HFF-Myc (cell line): ENCODE measurements around the gene TBC1D30.

Experiments
- DNase-seq: peaks from one replicate; pipeline ENCODE4 v3.0.0-alpha.2; 2011; ENCODE audit warnings: low read depth; ENCODE audit errors: extremely low read depth
- H3K4me3 ChIP-seq: replicated peaks from 2 replicates; pipeline ENCODE4 v1.5.1; 2011; ENCODE audit warnings: low read depth, mild to moderate bottlenecking, control low read depth, low read length
- CTCF ChIP-seq: IDR thresholded peaks from 2 replicates; pipeline ENCODE4 v1.5.1; 2012; ENCODE audit warnings: mild to moderate bottlenecking, low read depth, low read length, control low read depth; ENCODE audit errors: missing control alignments

Gene TBC1D30

GRCh38 chr12:64858882-64859605 is 34.6 kb downstream of the TBC1D30 start:
- no peak for DNase-seq
- TF ChIP-seq CTCF = no peak
- no peak overlapping the region for H3K4me3 ChIP-seq

- TF ChIP-seq CTCF = no peak
- H3K4me3 ChIP-seq = no peak overlapping the region
- no peak for DNase-seq
These were observed 36.1 kb downstream of the TBC1D30 start for GRCh38 chr12:64860446-64860998.

GRCh38 chr12:64864319-64864718 is 39.9 kb downstream of the TBC1D30 start:
- H3K4me3 ChIP-seq = no peak overlapping the region
- DNase-seq = no peak
- TF ChIP-seq CTCF = no peak

GRCh38 chr12:64875186-64875585 is 50.7 kb downstream of the TBC1D30 start:
- no peak for TF ChIP-seq CTCF
- DNase-seq = no peak
- no peak overlapping the region for H3K4me3 ChIP-seq

GRCh38 chr12:64876388-64877071 is 52.1 kb downstream of the TBC1D30 start:
- H3K4me3 ChIP-seq = no peak overlapping the region
- no peak for TF ChIP-seq CTCF
- DNase-seq = no peak

- DNase-seq = no peak
- no peak overlapping the region for H3K4me3 ChIP-seq
- no peak for TF ChIP-seq CTCF
These were observed 53.0 kb downstream of the TBC1D30 start for GRCh38 chr12:64877363-64878004.
